ENCODE results near the gene USP7.

Gene USP7

GRCh38 chr16:8901320-8901861 is 62.3 kb downstream of the USP7 start:
- no peak for DNase-seq (ENCODE audit: low read depth, low spot score)

- no peak for DNase-seq (ENCODE audit: low read depth, low spot score)
Observed at GRCh38 chr16:8900343-8900742, 63.4 kb downstream of the USP7 start.

GRCh38 chr16:8899709-8900317 is 63.9 kb downstream of the USP7 start:
- DNase-seq (ENCODE audit: low read depth, low spot score): no peak

GRCh38 chr16:8898660-8899318 is 64.9 kb downstream of the USP7 start:
- DNase-seq (ENCODE audit: low read depth, low spot score): no peak

- no peak for DNase-seq (ENCODE audit: low read depth, low spot score)
Observed at GRCh38 chr16:8894736-8895334, 68.9 kb downstream of the USP7 start.

GRCh38 chr16:8893976-8894690 is 69.6 kb downstream of the USP7 start:
- no peak for DNase-seq (ENCODE audit: low read depth, low spot score)

GRCh38 chr16:8893426-8893825 is 70.3 kb downstream of the USP7 start:
- no peak for DNase-seq (ENCODE audit: low read depth, low spot score)

- no peak for DNase-seq (ENCODE audit: low read depth, low spot score)
Observed at GRCh38 chr16:8892101-8892575, 71.6 kb downstream of the USP7 start.

- no peak for DNase-seq (ENCODE audit: low read depth, low spot score)
Observed at GRCh38 chr16:8890549-8890921, 73.2 kb downstream of the USP7 start.

- DNase-seq (ENCODE audit: low read depth, low spot score): no peak
Observed at GRCh38 chr16:8889893-8890548, 73.7 kb downstream of the USP7 start.

- no peak for DNase-seq (ENCODE audit: low read depth, low spot score)
Observed at GRCh38 chr16:8888951-8889892, 74.5 kb downstream of the USP7 start.

- no peak for DNase-seq (ENCODE audit: low read depth, low spot score)
Observed at GRCh38 chr16:8887952-8888560, 75.7 kb downstream of the USP7 start.

GRCh38 chr16:8887431-8887765 is 76.3 kb downstream of the USP7 start:
- DNase-seq (ENCODE audit: low read depth, low spot score): no peak

GRCh38 chr16:8886593-8887430 is 76.9 kb downstream of the USP7 start:
- DNase-seq (ENCODE audit: low read depth, low spot score): no peak

GRCh38 chr16:8885674-8886592 is 77.8 kb downstream of the USP7 start:
- no peak for DNase-seq (ENCODE audit: low read depth, low spot score)

- DNase-seq (ENCODE audit: low read depth, low spot score): no peak
Observed at GRCh38 chr16:8882725-8883377, 80.9 kb downstream of the USP7 start.

GRCh38 chr16:8882041-8882617 is 81.6 kb downstream of the USP7 start, which contains the start of gene LITAFD:
LITAFD (plus strand) TSS chr16:8882351; CDS start chr16:8884356, 2,005 bp downstream.
- no peak for DNase-seq (ENCODE audit: low read depth, low spot score)
